HAP-1 (cell line): ENCODE measurements around the gene ENOX1.

Experiments
- DNase-seq, 2 experiments: peaks; one replicate each; pipeline ENCODE4 v3.0.0-alpha.2; 2016 to 2020; ENCODE audit warnings: low spot score in 2 of 2
- H3K27me3 ChIP-seq: fragments of 250-450 bp; sonication (Bioruptor Pico); 2 replicates; pipeline ENCODE4 v1.5.1; 2020; ENCODE audit warnings: low read depth, mild to moderate bottlenecking, moderate library complexity
- H3K36me3 ChIP-seq: fragments of 250-450 bp; sonication (Bioruptor Pico); replicated peaks from 2 replicates; pipeline ENCODE4 v1.5.1; 2020; ENCODE audit warnings: mild to moderate bottlenecking
- H3K4me1 ChIP-seq: fragments of 250-450 bp; sonication (Bioruptor Pico); 2 replicates; pipeline ENCODE4 v1.5.1; 2020; ENCODE audit warnings: mild to moderate bottlenecking
- H3K4me3 ChIP-seq: fragments of 250-450 bp; sonication (Bioruptor Pico); 2 replicates; pipeline ENCODE4 v1.5.1; 2020; ENCODE audit warnings: mild to moderate bottlenecking, moderate library complexity
- H3K9me3 ChIP-seq: fragments of 250-450 bp; sonication (Bioruptor Pico); 2 replicates; pipeline ENCODE4 v1.5.1; 2020; ENCODE audit warnings: mild to moderate bottlenecking, moderate library complexity
- in situ Hi-C: fragments of 300-500 bp; cut with MboI; formaldehyde crosslinking; loops from 3 replicates; pipeline ENCODE4 v1.14.3; 2020; ENCODE audit warnings: low sequenced_read_pairs, inconsistent platforms, mixed read lengths

Gene ENOX1

GRCh38 chr13:43800828-43801227 is 14.1 kb upstream of the ENOX1 start:
- no peak overlapping the region for H3K4me3 ChIP-seq
- no peak for DNase-seq
- H3K9me3 ChIP-seq: no peaks in the 10 kb centered on the region
- no peaks in the 10 kb centered on the region for H3K36me3 ChIP-seq
- H3K27me3 ChIP-seq: no peaks in the 10 kb centered on the region
- no peaks in the 10 kb centered on the region for H3K4me1 ChIP-seq
- in situ Hi-C loops: loop anchor here (25.0 kb wide), 2 partner anchors 689 to 839 kb away; no protein-coding TSS in a partner anchor

- in situ Hi-C loops: loop anchor here (25.0 kb wide), 1 partner anchor 487 kb away; no protein-coding TSS in a partner anchor
- no peak for DNase-seq
- Histone ChIP-seq H3K4me3 (no peak overlapping the region), H3K36me3 (no peaks in the 10 kb centered on the region), H3K27me3 (no peaks in the 10 kb centered on the region), H3K9me3 (no peaks in the 10 kb centered on the region), H3K4me1 (0 out of 2 replicates have a peak, but pooled peaks cover 3% of the 10 kb centered on the region)
These were observed 12.4 kb upstream of the ENOX1 start for GRCh38 chr13:43799191-43799590.

GRCh38 chr13:43797869-43798268 is 11.1 kb upstream of the ENOX1 start:
- 0 out of 2 replicates have a peak, but pooled peaks cover 3% of the 10 kb centered on the region for H3K4me1 ChIP-seq
- in situ Hi-C loops: loop anchor here (25.0 kb wide), 1 partner anchor 486 kb away; no protein-coding TSS in a partner anchor
- H3K36me3 ChIP-seq: no peaks in the 10 kb centered on the region
- no peaks in the 10 kb centered on the region for H3K27me3 ChIP-seq
- H3K9me3 ChIP-seq: no peaks in the 10 kb centered on the region
- no peak overlapping the region for H3K4me3 ChIP-seq
- no peak for DNase-seq

- in situ Hi-C loops: loop anchor here (25.0 kb wide), 1 partner anchor 485 kb away; no protein-coding TSS in a partner anchor
- no peaks in the 10 kb centered on the region for H3K9me3 ChIP-seq
These were observed 10.4 kb upstream of the ENOX1 start for GRCh38 chr13:43797159-43797558.

GRCh38 chr13:43794416-43794815 is 7.6 kb upstream of the ENOX1 start:
- in situ Hi-C loops: loop anchor here (25.0 kb wide), 1 partner anchor 482 kb away; no protein-coding TSS in a partner anchor
- no peaks in the 10 kb centered on the region for H3K27me3 ChIP-seq
- no peak for DNase-seq
- H3K36me3 ChIP-seq: no peaks in the 10 kb centered on the region
- H3K4me3 ChIP-seq: no peak overlapping the region
- 0 out of 2 replicates have a peak, but pooled peaks cover 3% of the 10 kb centered on the region for H3K4me1 ChIP-seq
- no peaks in the 10 kb centered on the region for H3K9me3 ChIP-seq

More at GRCh38 chr13:43797159-43797558, 10.4 kb upstream of the ENOX1 start:
- Histone ChIP-seq H3K4me1 (0 out of 2 replicates have a peak, but pooled peaks cover 3% of the 10 kb centered on the region), H3K27me3 (no peaks in the 10 kb centered on the region), H3K4me3 (no peak overlapping the region), H3K36me3 (no peaks in the 10 kb centered on the region)
- no peak for DNase-seq

- no peak overlapping the region for H3K4me3 ChIP-seq
- peaks cover 13% of the 10 kb centered on the region for H3K4me1 ChIP-seq
- H3K27me3 ChIP-seq: no peaks in the 10 kb centered on the region
- in situ Hi-C loops: loop anchor here (25.0 kb wide), 1 partner anchor 480 kb away; no protein-coding TSS in a partner anchor
- no peak for DNase-seq
- H3K9me3 ChIP-seq: no peaks in the 10 kb centered on the region
- no peaks in the 10 kb centered on the region for H3K36me3 ChIP-seq
These were observed 5.5 kb upstream of the ENOX1 start for GRCh38 chr13:43792076-43792881.

- H3K9me3 ChIP-seq: no peaks in the 10 kb centered on the region
- in situ Hi-C loops: loop anchor here (25.0 kb wide), 1 partner anchor 476 kb away; no protein-coding TSS in a partner anchor
- no peaks in the 10 kb centered on the region for H3K36me3 ChIP-seq
- DNase-seq: peak; percentile 68
- H3K27me3 ChIP-seq: no peaks in the 10 kb centered on the region
- peak overlapping the region; percentile 50 for H3K4me3 ChIP-seq
- H3K4me1 ChIP-seq: peaks cover 11% of the 10 kb centered on the region
These were observed 1.2 kb upstream of the ENOX1 start for GRCh38 chr13:43787997-43788396.

GRCh38 chr13:43787518-43787891 is 733 bp upstream of the ENOX1 start:
- Histone ChIP-seq H3K4me3 (peak overlapping the region; percentile 50), H3K27me3 (no peaks in the 10 kb centered on the region), H3K36me3 (no peaks in the 10 kb centered on the region), H3K4me1 (peaks cover 11% of the 10 kb centered on the region), H3K9me3 (no peaks in the 10 kb centered on the region)
- DNase-seq: peak in 1 of 2 experiments; percentile 28
- in situ Hi-C loops: loop anchor here (25.0 kb wide), 1 partner anchor 475 kb away; no protein-coding TSS in a partner anchor

GRCh38 chr13:43786472-43786765 is 353 bp downstream of the ENOX1 start:
- H3K9me3 ChIP-seq: no peaks in the 10 kb centered on the region
- no peaks in the 10 kb centered on the region for H3K27me3 ChIP-seq
- H3K4me1 ChIP-seq: peaks cover 11% of the 10 kb centered on the region
- no peaks in the 10 kb centered on the region for H3K36me3 ChIP-seq
- in situ Hi-C loops: loop anchor here (25.0 kb wide), 1 partner anchor 474 kb away; no protein-coding TSS in a partner anchor
- DNase-seq: no peak
- peak overlapping the region; percentile 50 for H3K4me3 ChIP-seq

GRCh38 chr13:43785650-43786471 is 911 bp downstream of the ENOX1 start:
- in situ Hi-C loops: loop anchor here (25.0 kb wide), 1 partner anchor 474 kb away; no protein-coding TSS in a partner anchor
- H3K9me3 ChIP-seq: no peaks in the 10 kb centered on the region
- peak; percentile 42 to 86 for DNase-seq
- H3K36me3 ChIP-seq: no peaks in the 10 kb centered on the region
- peak overlapping the region; percentile 50 for H3K4me3 ChIP-seq
- no peaks in the 10 kb centered on the region for H3K27me3 ChIP-seq
- H3K4me1 ChIP-seq: peaks cover 11% of the 10 kb centered on the region

- Histone ChIP-seq H3K27me3 (no peaks in the 10 kb centered on the region), H3K9me3 (no peaks in the 10 kb centered on the region), H3K36me3 (no peaks in the 10 kb centered on the region), H3K4me3 (peak overlapping the region; percentile 50), H3K4me1 (peaks cover 11% of the 10 kb centered on the region)
- in situ Hi-C loops: loop anchor here (25.0 kb wide), 1 partner anchor 473 kb away; no protein-coding TSS in a partner anchor
- no peak for DNase-seq
These were observed 1.5 kb downstream of the ENOX1 start for GRCh38 chr13:43785261-43785649.

GRCh38 chr13:43784496-43784895 is 2.3 kb downstream of the ENOX1 start:
- in situ Hi-C loops: loop anchor here (25.0 kb wide), 1 partner anchor 472 kb away; no protein-coding TSS in a partner anchor

GRCh38 chr13:43783820-43784219 is 3.0 kb downstream of the ENOX1 start:
- Histone ChIP-seq H3K4me1 (peaks cover 11% of the 10 kb centered on the region), H3K4me3 (no peak overlapping the region), H3K9me3 (no peaks in the 10 kb centered on the region), H3K27me3 (no peaks in the 10 kb centered on the region), H3K36me3 (no peaks in the 10 kb centered on the region)
- in situ Hi-C loops: loop anchor here (25.0 kb wide), 1 partner anchor 472 kb away; no protein-coding TSS in a partner anchor
- peak; percentile 49 to 82 for DNase-seq

More at GRCh38 chr13:43784496-43784895, 2.3 kb downstream of the ENOX1 start:
- no peak overlapping the region for H3K4me3 ChIP-seq
- no peak for DNase-seq
- H3K9me3 ChIP-seq: no peaks in the 10 kb centered on the region
- H3K4me1 ChIP-seq: peaks cover 11% of the 10 kb centered on the region
- H3K36me3 ChIP-seq: no peaks in the 10 kb centered on the region
- H3K27me3 ChIP-seq: no peaks in the 10 kb centered on the region
